Cardiac septum (tissue), 1 donor: Measurements from ENCODE around the gene TSPEAR. TPM values are rescaled to one million over a fixed set of nuclear protein-coding genes. Genes with fewer than 3 reads are reported as not detected.

ENCODE experiments used
- DNase-seq: peaks from one replicate; pipeline ENCODE4 v3.0.0-alpha.2; 2020; ENCODE audit warnings: low spot score
- intact Hi-C: fragments of 100-400 bp; cut with DNase I; formaldehyde crosslinking; loops from one replicate; pipeline ENCODE4 v1.14.0; 2022
- total RNA-seq: library from RNA; stranded (reverse); fragmentation: NEBNext Ultra II Directional; extraction: Animal tissue kit (Norgen Biotek cat#: 25700); gene quantifications from one replicate; pipeline ENCODE4 v1.2.1, GENCODE V29; 2021
- donor health status: DM: no; HTN: no; CAD: no.

The TSPEAR gene
- total RNA-seq, 1 donor from 2014 or later, result not detected

GRCh38 chr21:44530221-44530902 is 181.0 kb downstream of the TSPEAR start:
- no peak for DNase-seq
- intact Hi-C loops, result no loop called here

- intact Hi-C loops, result no loop called here
- peak; percentile 67 for DNase-seq
These were observed 181.8 kb downstream of the TSPEAR start for GRCh38 chr21:44529503-44530125.

GRCh38 chr21:44529011-44529421 is 182.4 kb downstream of the TSPEAR start:
- peak; percentile 65 for DNase-seq
- intact Hi-C loops, result no loop called here

- intact Hi-C loops, result no loop called here
- no peak for DNase-seq
These were observed 182.8 kb downstream of the TSPEAR start for GRCh38 chr21:44528634-44528995.

- intact Hi-C loops, result no loop called here
- DNase-seq, result peak; percentile 53
These were observed 183.3 kb downstream of the TSPEAR start for GRCh38 chr21:44527983-44528633.

- peak; percentile 60 for DNase-seq
- intact Hi-C loops, result no loop called here
These were observed 184.0 kb downstream of the TSPEAR start for GRCh38 chr21:44527156-44527982.

GRCh38 chr21:44526096-44526997 is 185.0 kb downstream of the TSPEAR start:
- DNase-seq, result peak; percentile 64
- intact Hi-C loops, result no loop called here

GRCh38 chr21:44525391-44526095 is 185.8 kb downstream of the TSPEAR start:
- DNase-seq, result peak; percentile 63

GRCh38 chr21:44524414-44525371 is 186.7 kb downstream of the TSPEAR start:
- intact Hi-C loops, result no loop called here
- DNase-seq, result peak; percentile 38

More at GRCh38 chr21:44525391-44526095, 185.8 kb downstream of the TSPEAR start:
- intact Hi-C loops, result no loop called here

GRCh38 chr21:44523567-44524413 is 187.6 kb downstream of the TSPEAR start:
- intact Hi-C loops, result no loop called here
- peak; percentile 14 for DNase-seq

GRCh38 chr21:44522753-44523204 is 188.6 kb downstream of the TSPEAR start:
- intact Hi-C loops, result no loop called here
- peak; percentile 6 for DNase-seq

GRCh38 chr21:44521928-44522752 is 189.2 kb downstream of the TSPEAR start:
- peak; percentile 53 for DNase-seq
- intact Hi-C loops, result no loop called here

- DNase-seq, result peak; percentile 70
- intact Hi-C loops, result no loop called here
These were observed 190.0 kb downstream of the TSPEAR start for GRCh38 chr21:44521301-44521927.

- intact Hi-C loops, result no loop called here
- peak; percentile 56 for DNase-seq
These were observed 190.8 kb downstream of the TSPEAR start for GRCh38 chr21:44520326-44521300.
